CD4-positive, alpha-beta T cell treated with Interleukin-1 beta for 1 hour (primary cell): ENCODE data around the gene MIPOL1.
"Not testable (repeated sequence)": the region's sequence is repeated elsewhere in the genome, so short reads cannot be mapped to it uniquely, and the experiment has no call there.

Experiments
- DNase-seq, 2 donors: peaks; one replicate each; pipeline ENCODE4 v3.0.0-alpha.2; 2020 to 2022

Gene MIPOL1

GRCh38 chr14:37187840-37188577 is 9.7 kb upstream of the MIPOL1 start:
- DNase-seq, result not testable (repeated sequence)

DNA sequence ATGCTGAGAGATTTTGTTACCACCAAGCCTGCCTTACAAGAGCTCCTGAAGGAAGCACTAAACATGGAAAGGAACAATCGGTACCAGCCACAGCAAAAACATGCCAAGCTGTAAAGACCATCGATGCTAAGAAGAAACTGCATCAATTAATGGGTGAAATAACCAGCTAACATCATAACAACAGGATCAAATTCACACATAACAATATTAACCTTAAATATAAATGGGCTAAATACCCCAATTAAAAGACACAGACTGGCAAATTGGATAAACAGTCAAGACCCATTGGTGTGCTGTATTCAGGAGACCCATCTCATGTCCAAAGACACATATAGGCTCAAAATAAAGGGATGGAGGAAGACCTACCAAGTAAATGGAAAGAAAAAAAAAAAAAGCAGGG is 8.0 kb upstream of the MIPOL1 start:
- DNase-seq, result not testable (repeated sequence)

GRCh38 chr14:37194698-37195097 is 3.0 kb upstream of the MIPOL1 start:
- no peak for DNase-seq

DNA sequence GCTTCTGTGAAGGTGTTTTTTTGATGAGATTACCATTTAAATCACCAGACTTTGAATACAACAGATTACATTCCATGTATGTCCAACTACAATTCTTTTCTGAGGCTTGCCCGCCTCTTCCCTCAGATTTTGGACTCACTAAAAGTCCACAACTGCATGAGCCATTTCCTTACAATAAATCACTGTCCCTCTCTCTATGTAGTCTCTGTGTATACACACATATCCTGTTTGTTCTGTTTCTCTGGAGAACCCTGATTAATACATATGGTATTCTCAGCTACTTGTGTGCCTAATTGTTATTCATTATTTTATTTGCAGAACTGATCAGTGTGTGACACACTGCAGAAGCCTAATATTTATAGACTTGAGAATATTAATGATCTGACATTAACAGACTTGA is 2.4 kb upstream of the MIPOL1 start:
- DNase-seq, result no peak

- no peak for DNase-seq
Measured at GRCh38 chr14:37196604-37197420, 925 bp upstream of the MIPOL1 start.

GRCh38 chr14:37198273-37198598 is 499 bp downstream of the MIPOL1 start:
- DNase-seq, result no peak

- no peak for DNase-seq
Measured at GRCh38 chr14:37198907-37199306, 1.2 kb downstream of the MIPOL1 start.

DNA sequence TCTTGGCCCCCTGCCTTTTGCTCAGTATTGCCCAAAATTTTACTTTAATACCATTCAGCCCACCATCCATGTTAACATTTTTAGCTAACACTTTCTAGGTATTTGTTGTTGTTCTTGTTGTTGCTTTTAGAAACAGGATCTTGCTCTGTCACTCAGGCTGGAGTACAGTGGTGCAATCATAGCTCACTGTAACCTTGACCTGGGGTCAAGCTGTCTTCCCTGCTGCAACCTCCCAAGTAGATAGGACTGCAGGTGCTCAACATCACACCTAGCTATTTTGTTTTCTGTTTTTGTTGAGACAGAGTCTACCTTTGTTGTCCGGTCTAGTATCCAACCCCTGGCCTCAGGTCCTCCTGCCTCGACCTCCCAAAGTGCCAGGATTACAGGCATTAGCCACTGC is 4.0 kb downstream of the MIPOL1 start:
- DNase-seq, result no peak

DNA sequence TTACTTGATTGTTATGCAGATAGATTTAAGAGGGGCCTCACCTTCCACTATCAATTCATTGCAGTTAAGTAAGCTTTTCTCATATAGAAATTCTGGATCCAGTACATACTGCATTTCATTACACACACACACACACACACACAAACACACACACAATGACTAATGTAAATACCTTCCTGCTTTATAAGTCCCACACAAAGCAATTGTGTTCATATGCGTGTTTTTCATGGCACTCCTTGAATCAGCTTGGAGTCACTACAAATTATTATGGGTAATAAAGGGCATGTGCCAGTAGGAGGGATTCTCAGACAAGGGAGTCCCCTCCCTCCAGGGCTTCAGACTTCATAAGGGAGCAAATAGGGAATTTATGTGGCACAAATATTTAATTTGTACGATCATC is 4.5 kb downstream of the MIPOL1 start:
- no peak for DNase-seq

- DNase-seq, result no peak
Measured at GRCh38 chr14:37202812-37203211, 5.1 kb downstream of the MIPOL1 start.

GRCh38 chr14:37203423-37203822 is 5.7 kb downstream of the MIPOL1 start:
- DNase-seq, result no peak

GRCh38 chr14:37205623-37206605 is 8.2 kb downstream of the MIPOL1 start:
- DNase-seq, result not testable (repeated sequence)

DNA sequence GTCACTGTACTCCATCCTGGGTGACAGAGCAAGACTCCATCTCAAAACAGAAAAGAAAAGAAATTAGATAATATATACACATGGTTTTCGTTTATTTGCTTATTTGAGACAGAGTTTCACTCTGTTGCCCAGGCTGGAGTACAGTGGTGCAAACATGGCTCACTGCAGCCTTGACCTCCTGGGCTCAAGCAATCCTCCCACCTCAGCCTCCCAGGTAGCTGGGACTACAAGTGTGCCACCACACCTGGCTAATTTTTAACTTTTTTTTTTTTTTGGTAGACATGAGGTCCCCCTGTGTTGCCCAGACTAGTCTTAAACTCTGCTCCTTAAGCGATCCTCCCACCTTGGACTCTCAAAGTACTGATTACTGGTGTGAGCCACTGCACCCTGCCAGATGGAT is 11.9 kb downstream of the MIPOL1 start:
- DNase-seq, result not testable (repeated sequence)

DNA sequence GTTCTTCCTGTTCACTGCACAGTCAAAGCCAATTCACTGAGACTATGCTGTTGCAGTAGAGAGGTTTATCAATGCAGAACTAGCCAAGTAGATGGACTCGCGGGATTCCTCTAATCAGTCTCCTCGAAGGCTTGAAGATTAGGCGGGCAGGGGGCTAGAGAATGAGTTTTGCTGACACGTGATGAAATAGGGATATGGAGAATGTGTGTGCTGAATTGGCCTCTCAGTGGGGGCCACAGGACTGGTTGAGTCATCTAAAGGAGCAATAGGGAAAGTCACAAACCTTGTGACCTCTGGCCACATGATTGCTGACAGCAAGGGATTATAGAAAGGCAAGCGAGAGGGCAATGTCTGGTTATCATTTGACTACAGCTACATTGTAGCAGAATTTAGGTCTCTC is 12.7 kb downstream of the MIPOL1 start:
- no peak for DNase-seq

- DNase-seq, result no peak
Measured at GRCh38 chr14:37213016-37213415, 15.3 kb downstream of the MIPOL1 start.

GRCh38 chr14:37215345-37215744 is 17.6 kb downstream of the MIPOL1 start:
- no peak for DNase-seq

DNA sequence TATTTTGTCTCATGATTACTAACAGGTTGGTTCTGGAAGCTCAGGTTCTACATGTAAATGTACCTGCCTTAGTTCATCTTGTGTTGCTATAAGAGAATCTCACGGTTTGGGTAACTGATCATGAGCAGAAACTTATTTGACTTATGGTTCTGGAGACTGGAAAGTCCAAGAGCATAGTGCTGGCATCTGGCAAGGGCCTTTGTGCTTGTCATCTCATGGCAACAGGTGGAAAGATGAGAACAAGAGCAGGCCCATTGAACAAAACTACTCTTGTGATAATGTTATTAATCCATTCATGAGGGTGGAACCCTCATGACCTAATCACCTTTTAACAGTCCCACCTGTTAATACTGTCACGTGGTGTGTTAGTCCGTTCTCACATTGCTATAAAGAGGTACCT is 23.3 kb downstream of the MIPOL1 start:
- DNase-seq, result no peak

DNA sequence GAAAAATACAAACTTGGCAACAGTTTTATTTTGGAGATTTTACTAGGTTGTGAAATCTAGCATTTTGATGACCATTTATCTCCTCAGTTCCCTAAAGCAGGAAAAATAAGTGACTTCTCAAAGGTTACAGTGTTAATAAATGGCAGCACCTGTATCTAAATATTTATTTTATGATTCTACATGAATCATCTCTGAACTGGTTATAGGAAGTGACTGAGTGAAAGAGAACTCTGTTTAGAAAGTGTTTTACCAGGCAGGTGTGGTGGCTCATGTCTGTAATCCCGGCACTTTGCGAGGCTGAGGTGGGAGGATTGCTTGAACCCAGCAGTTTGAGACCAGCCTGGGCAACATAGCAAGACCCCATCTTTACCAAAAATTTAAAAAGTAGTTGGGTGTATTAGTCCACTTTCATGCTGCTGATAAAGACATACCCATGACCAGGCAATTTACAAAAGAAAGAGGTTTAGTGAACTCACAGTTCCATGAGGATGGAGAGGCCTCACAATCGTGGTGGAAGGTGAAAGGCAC is 26.3 kb downstream of the MIPOL1 start:
- no peak for DNase-seq

- not testable (repeated sequence) for DNase-seq
Measured at GRCh38 chr14:37225668-37226067, 27.9 kb downstream of the MIPOL1 start.

DNA sequence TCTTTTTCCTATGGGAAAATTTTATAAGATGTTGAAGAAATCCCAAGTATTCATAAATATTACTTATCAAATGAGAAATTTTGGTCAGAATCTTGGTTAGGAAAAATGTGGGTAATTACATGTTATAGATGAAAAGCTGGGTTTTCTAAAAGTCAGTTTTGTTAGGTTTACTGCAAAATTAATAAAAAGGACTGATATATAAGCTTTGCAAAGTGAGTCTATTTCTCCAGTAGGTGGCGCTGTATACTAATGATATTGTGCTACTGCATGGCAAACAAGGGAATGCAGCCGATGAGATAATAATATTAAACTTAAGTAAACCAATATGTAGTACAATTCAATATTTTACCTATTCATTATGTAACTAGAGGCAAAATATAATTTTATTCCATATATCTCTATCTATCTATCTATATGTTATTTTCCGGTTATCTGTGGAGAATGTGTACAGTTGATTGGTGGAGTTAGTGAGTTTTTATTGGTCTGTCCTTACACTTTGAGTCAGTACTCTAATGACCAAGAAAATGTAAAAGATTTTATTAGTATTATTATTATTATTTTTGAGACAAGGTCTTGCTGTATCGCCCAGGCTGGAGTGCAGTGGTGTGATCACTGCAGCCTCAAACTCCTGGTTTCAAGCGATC is 32.9 kb downstream of the MIPOL1 start:
- peak in 1 of 2 donors; percentile 45 for DNase-seq

DNA sequence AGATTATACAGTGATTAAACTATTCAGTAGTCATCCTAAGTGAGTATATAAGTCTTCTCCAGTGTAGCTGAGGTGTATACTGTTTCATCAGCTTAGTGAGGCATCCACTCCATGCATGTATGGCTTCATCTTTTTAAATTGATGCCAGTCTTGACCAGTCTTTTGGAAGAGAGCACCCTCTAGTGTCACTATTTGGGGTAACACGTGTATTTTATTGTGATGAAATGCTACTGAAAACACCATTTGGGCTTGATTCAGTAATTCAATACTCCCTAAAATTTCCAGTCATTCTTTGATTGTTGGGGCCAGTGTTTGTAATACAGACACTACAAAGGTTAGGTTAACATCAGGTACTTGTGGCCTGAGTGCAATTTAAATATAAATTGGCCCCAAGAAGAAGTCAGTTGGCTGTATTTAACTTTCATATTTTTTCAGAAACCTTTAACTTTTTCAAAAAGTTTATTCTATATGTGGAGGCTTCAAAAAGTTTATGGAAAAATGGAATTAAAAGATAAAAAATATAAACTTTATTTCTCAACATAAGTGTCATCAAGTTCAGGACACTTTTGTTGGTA is 35.3 kb downstream of the MIPOL1 start:
- peak in 1 of 2 donors; percentile 8 for DNase-seq

GRCh38 chr14:37234222-37234621 is 36.5 kb downstream of the MIPOL1 start:
- DNase-seq, result no peak
